PC-9 (cell line): ENCODE data around the gene MARCHF2. TPM values are rescaled to one million over a fixed set of nuclear protein-coding genes. Genes with fewer than 3 reads are reported as not detected.

Source experiments
- BruUV-seq: library from RNA; stranded (reverse); fragments of 400-500 nt; replicated peaks from 2 replicates; lab custom pipeline; 2021; lab: Mats Ljungman, UMichigan
- CTCF ChIA-PET: fragments of 300-600 bp; sonication (Branson Sonifier 250); formaldehyde crosslinking; loops from one replicate; lab custom pipeline; 2022; ENCODE audit warnings: antibody characterized with exemption; lab: Charles Lee
- POLR2A ChIA-PET: fragments of 300-600 bp; sonication (Branson Sonifier 250); formaldehyde crosslinking; loops from one replicate; lab custom pipeline; 2022; ENCODE audit warnings: antibody characterized with exemption; ENCODE audit not compliant: unreplicated experiment; lab: Charles Lee
- DNase-seq, 2 experiments: peaks; one replicate each; pipeline versions ENCODE4 v3.0.0 to v3.0.0-alpha.2; 2015 to 2022; ENCODE audit warnings: mixed read lengths in 1 of 2
- H2AFZ ChIP-seq: fragments of 200-600 bp; sonication (generic); 2 replicates; pipeline ENCODE4 v1.8.1; 2017; ENCODE audit warnings: antibody characterized with exemption
- H3F3A ChIP-seq: fragments of 200-600 bp; sonication (generic); 2 replicates; pipeline ENCODE4 v1.8.1; 2017; ENCODE audit warnings: antibody characterized with exemption, mild to moderate bottlenecking, low read depth; ENCODE audit not compliant: insufficient read depth
- H3K27ac ChIP-seq: fragments of 200-600 bp; sonication (generic); 2 replicates; pipeline ENCODE4 v1.6.1; 2016; ENCODE audit warnings: mixed run types
- H3K27me3 ChIP-seq: fragments of 200-600 bp; sonication (generic); 2 replicates; pipeline ENCODE4 v1.6.1; 2016; ENCODE audit warnings: low read depth, mixed run types; ENCODE audit not compliant: insufficient read depth
- H3K36me3 ChIP-seq: fragments of 200-600 bp; sonication (generic); 2 replicates; pipeline ENCODE4 v1.6.1; 2016; ENCODE audit warnings: low read depth, mixed run types
- H3K4me1 ChIP-seq: fragments of 200-600 bp; sonication (generic); replicated peaks from 2 replicates; pipeline ENCODE4 v1.6.1; 2016; ENCODE audit warnings: mixed run types; ENCODE audit not compliant: insufficient read depth
- H3K4me2 ChIP-seq: fragments of 200-600 bp; sonication (generic); 2 replicates; pipeline ENCODE4 v1.6.1; 2017; ENCODE audit warnings: mixed run types
- H3K4me3 ChIP-seq: fragments of 200-600 bp; sonication (generic); 2 replicates; pipeline ENCODE4 v1.6.1; 2016; ENCODE audit warnings: mixed run types
- H3K79me2 ChIP-seq: fragments of 200-600 bp; sonication (generic); 2 replicates; pipeline ENCODE4 v1.6.1; 2017; ENCODE audit warnings: low read depth, mixed run types
- H3K9me2 ChIP-seq: fragments of 200-600 bp; sonication (generic); 2 replicates; pipeline ENCODE4 v1.8.1; 2017; ENCODE audit warnings: mild to moderate bottlenecking; ENCODE audit not compliant: insufficient read depth
- H3K9me3 ChIP-seq: fragments of 200-600 bp; sonication (generic); 2 replicates; pipeline ENCODE4 v1.8.1; 2016; ENCODE audit warnings: low read depth; ENCODE audit not compliant: insufficient read depth
- H4K20me1 ChIP-seq: fragments of 200-600 bp; sonication (generic); 2 replicates; pipeline ENCODE4 v1.8.1; 2017; ENCODE audit not compliant: insufficient read depth
- CTCF ChIP-seq: fragments of 200-600 bp; sonication (generic); conservative IDR thresholded peaks from 2 replicates; pipeline ENCODE4 v1.6.1; 2017; ENCODE audit warnings: mixed run types, antibody characterized with exemption, mild to moderate bottlenecking, moderate library complexity
- EZH2 ChIP-seq: fragments of 200-600 bp; sonication (generic); IDR thresholded peaks from 2 replicates; pipeline ENCODE4 v1.8.0; 2017; ENCODE audit warnings: antibody characterized with exemption, low read depth
- intact Hi-C: fragments of 100-400 bp; cut with micrococcal nuclease; formaldehyde crosslinking; loops from one replicate; pipeline ENCODE4 v1.10.0; 2022; ENCODE audit not compliant: unreplicated experiment
- total RNA-seq: library from RNA; stranded (reverse); gene quantifications from 2 replicates; pipeline ENCODE4 v1.2.3, GENCODE V29; 2021

Gene MARCHF2
- total RNA-seq, 1 experiment from 2014 or later: 16.6 TPM

GRCh38 chr19:8389891-8390616 lies 23.1 kb upstream of the MARCHF2 start, which contains the start of gene RAB11B:
Gene RAB11B (plus strand): TSS chr19:8390360. CDS start chr19:8390417, 57 bp downstream.
- Histone ChIP-seq H3K27ac (peak within 1 kb of the TSS; percentile 85), H3K4me3 (peak within 1 kb of the TSS; percentile 82), H3K9me3 (no peaks in the 10 kb centered on the region; the same call in 1 of the 2 replicates), H3K79me2 (peaks cover 63% of the 10 kb centered on the region), H3K4me1 (peaks cover 56% of the 10 kb centered on the region), H3K27me3 (no peaks in the 10 kb centered on the region), H3K4me2 (peak within 1 kb of the TSS; percentile 82), H3F3A (peaks cover 45% of the 10 kb centered on the region), H3K36me3 (no peaks in the 10 kb centered on the region), H3K9me2 (no peaks in the 10 kb centered on the region), H2AFZ (peak within 1 kb of the TSS; percentile 77), H4K20me1 (peaks cover 41% of the 10 kb centered on the region)
- BruUV-seq: no TSS peak
- ChIA-PET CTCF (interaction anchor here (0.6 to 1.7 kb wide), 5 partner anchors 23 to 191 kb away, joined by 3 to 5 read pairs (median 3); partner anchors contain the start of gene MARCHF2), POLR2A (interaction anchor here (0.6 to 1.0 kb wide), 6 partner anchors 33 to 521 kb away, joined by 3 to 4 read pairs (median 4); no protein-coding TSS in a partner anchor)
- no peak for TF ChIP-seq CTCF
- TF ChIP-seq EZH2: no peak
- intact Hi-C loops: loop anchor here (1.0 to 2.0 kb wide), 2 partner anchors 27 to 54 kb away; partner anchors contain the start of gene HNRNPM
- peak; percentile 99 to 100 for DNase-seq

- H3F3A ChIP-seq: peaks cover 47% of the 10 kb centered on the region
- H3K9me2 ChIP-seq: no peaks in the 10 kb centered on the region
- no peaks in the 10 kb centered on the region for H3K36me3 ChIP-seq
- peak overlapping the region; percentile 82 for H3K4me3 ChIP-seq
- no peaks in the 10 kb centered on the region for H3K27me3 ChIP-seq
- peak overlapping the region; percentile 82 for H3K4me2 ChIP-seq
- ChIA-PET CTCF (interaction anchor here (0.6 to 1.7 kb wide), 4 partner anchors 23 to 190 kb away, joined by 3 to 5 read pairs (median 4); partner anchors contain the start of gene MARCHF2), POLR2A (interaction anchor here (0.6 to 1.0 kb wide), 10 partner anchors 23 to 521 kb away, joined by 3 to 21 read pairs (median 4); partner anchors contain the start of gene MARCHF2)
- peak overlapping the region; percentile 48; the same call in 1 of the 2 replicates for H2AFZ ChIP-seq
- no peak for TF ChIP-seq CTCF
- no peak for TF ChIP-seq EZH2
- peaks cover 46% of the 10 kb centered on the region for H4K20me1 ChIP-seq
- BruUV-seq: no TSS peak
- H3K9me3 ChIP-seq: no peaks in the 10 kb centered on the region; the same call in 1 of the 2 replicates
- DNase-seq: peak; percentile 80 to 95
- H3K79me2 ChIP-seq: peaks cover 69% of the 10 kb centered on the region
- intact Hi-C loops: loop anchor here (1.0 to 2.0 kb wide), 2 partner anchors 28 to 54 kb away; partner anchors contain the start of gene HNRNPM
- peak overlapping the region; percentile 85 for H3K27ac ChIP-seq
- H3K4me1 ChIP-seq: peaks cover 56% of the 10 kb centered on the region
Observed at GRCh38 chr19:8390617-8390981, 22.5 kb upstream of the MARCHF2 start.

GRCh38 chr19:8391198-8392016 lies 21.7 kb upstream of the MARCHF2 start:
- intact Hi-C loops: loop anchor here (2.0 kb wide), 1 partner anchor 29 kb away; no protein-coding TSS in a partner anchor
- H4K20me1 ChIP-seq: peaks cover 54% of the 10 kb centered on the region
- TF ChIP-seq EZH2: no peak
- TF ChIP-seq CTCF: no peak
- peaks cover 77% of the 10 kb centered on the region for H3K79me2 ChIP-seq
- peaks cover 48% of the 10 kb centered on the region for H3K4me1 ChIP-seq
- H3K36me3 ChIP-seq: no peaks in the 10 kb centered on the region
- H3K4me2 ChIP-seq: peak overlapping the region; percentile 82
- no peaks in the 10 kb centered on the region for H3K9me2 ChIP-seq
- H3K9me3 ChIP-seq: no peaks in the 10 kb centered on the region; the same call in 1 of the 2 replicates
- no TSS peak for BruUV-seq
- H3K27ac ChIP-seq: no peak overlapping the region
- no peaks in the 10 kb centered on the region for H3K27me3 ChIP-seq
- no peak for DNase-seq
- peaks cover 39% of the 10 kb centered on the region for H3F3A ChIP-seq
- peak overlapping the region; percentile 53; the same call in 1 of the 2 replicates for H3K4me3 ChIP-seq
- no peak overlapping the region for H2AFZ ChIP-seq
- ChIA-PET POLR2A (interaction anchor here (0.6 to 1.0 kb wide), 7 partner anchors 22 to 399 kb away, joined by 3 to 21 read pairs (median 4); partner anchors contain the start of gene MARCHF2), CTCF (interaction anchor here (1.7 kb wide), 1 partner anchor 22 kb away, joined by 5 read pairs; the partner anchor contains the start of gene MARCHF2)
